ENCODE data around the gene TASOR.

GRCh38 chr3:56691165-56692000 is 8.3 kb upstream of the TASOR start:
- TF ChIP-seq GATA3 (IDR thresholded peaks at IDR 0.05; ENCODE audit: low read depth, low read length) (no peak), GATA2 (IDR thresholded peaks at IDR 0.05; ENCODE audit: low read depth, low read length) (no peak)
